Measurements from ENCODE around the gene HAPLN2. TPM values are rescaled to one million over a fixed set of nuclear protein-coding genes. Genes with fewer than 3 reads are reported as not detected.
A peak's percentile ranks its signal among the peaks of the same experiment; 100 is the strongest.

HAPLN2 gene
- total and polyA plus RNA-seq, 2 donors (not counting 1 experiment from before 2014, with no cell fraction given), result 0.13 TPM; not detected in 1

- Histone ChIP-seq H3K36me3 (replicated peaks in 1 of 2; ENCODE audit: control extremely low read depth in 1 of 2, control insufficient read depth in 1 of 2, extremely low read depth in 1 of 2, insufficient read depth in 2 of 2, low read length in 1 of 2) (no peaks in the 10 kb centered on the region), H3K4me1 (ENCODE audit: control insufficient read depth in 2 of 2, insufficient read depth in 2 of 2, low read length in 2 of 2) (peaks cover 36 to 47% of the 10 kb centered on the region in 2 donors), H3K9ac (ENCODE audit: low read length) (no peak overlapping the region), H3K27ac (ENCODE audit: low read length in 2 of 2) (no peak overlapping the region), H3K9me3 (ENCODE audit: control extremely low read depth in 1 of 3, control insufficient read depth in 2 of 3, insufficient read depth in 1 of 3, low read length in 2 of 3) (peaks cover 0 to 5% (median 0%) of the 10 kb centered on the region in 3 donors), H4K20me1 (ENCODE audit: control insufficient read depth, insufficient read depth, low read length, poor library complexity, severe bottlenecking) (no peaks in the 10 kb centered on the region), H3K27me3 (replicated peaks in 1 of 4; ENCODE audit: control extremely low read depth in 1 of 4, control insufficient read depth in 3 of 4, insufficient read depth in 4 of 4, low read length in 3 of 4) (peaks cover 0 to 71% (median 37%) of the 10 kb centered on the region in 4 experiments), H3K4me3 (ENCODE audit: control extremely low read depth in 1 of 5, extremely low read depth in 1 of 5, insufficient read depth in 1 of 5, low read depth in 2 of 5, low read length in 4 of 5) (no peak overlapping the region), H3K79me2 (ENCODE audit: control insufficient read depth, insufficient read depth, low read length) (no peaks in the 10 kb centered on the region), H3K4me2 (replicated peaks; ENCODE audit: low read depth, low read length, poor library complexity, severe bottlenecking) (peak overlapping the region; percentile 92), H2AFZ (ENCODE audit: insufficient read depth, low read depth, low read length, poor library complexity, severe bottlenecking) (no peak overlapping the region)
- Mint-ChIP-seq H3K4me3 (peak overlapping the region; percentile 86), H3K4me1 (peaks cover 51% of the 10 kb centered on the region), H3K27ac (no peak overlapping the region), H3K9me3 (ENCODE audit: insufficient read depth) (no peaks in the 10 kb centered on the region), H3K27me3 (peaks cover 61% of the 10 kb centered on the region)
- ATAC-seq (ENCODE audit: low read depth), result no peak
- CTCF ChIA-PET, result interaction anchor here (0.9 to 9.0 kb wide), 4 partner anchors 22 to 70 kb away, joined by 3 to 173 read pairs (median 5); partner anchors contain the start of genes HAPLN2 and NES
- intact Hi-C loops (cut with micrococcal nuclease), result loop anchor here (2.0 kb wide), 1 partner anchor 15 kb away; no protein-coding TSS in a partner anchor
- TF ChIP-seq CTCF (IDR thresholded peaks at IDR 0.05), result no peak
- TF ChIP-seq EZH2 (IDR thresholded peaks at IDR 0.05; ENCODE audit: borderline replicate concordance, insufficient read depth, low read depth, low read length, poor library complexity, severe bottlenecking), result no peak
- POLR2A ChIA-PET, result no interaction called here
- 50% methylated on average over 8 of the region's 9 CpGs for WGBS (ENCODE audit: insufficient coverage)
- DNase-seq, result no peak
Measured at GRCh38 chr1:156655904-156656516, 36.8 kb downstream of the HAPLN2 start.

Data from B cell (primary cell).